Mucosa of rectum (tissue), 2 donors: ENCODE measurements around the gene EPHB1.

ENCODE experiments used
- H3K27ac ChIP-seq, 2 donors: one replicate each; pipeline ENCODE4 v1.7.0; 2013; ENCODE audit warnings: inconsistent platforms in 2 of 2, low read depth in 2 of 2, low read length in 2 of 2
- H3K27me3 ChIP-seq, 2 donors: one replicate each; pipeline ENCODE4 v1.7.0; 2013; ENCODE audit warnings: low read length in 2 of 2; ENCODE audit not compliant: control insufficient read depth in 2 of 2, insufficient read depth in 2 of 2
- H3K36me3 ChIP-seq, 2 donors: one replicate each; pipeline ENCODE4 v1.7.0; 2013; ENCODE audit warnings: low read length in 2 of 2; ENCODE audit not compliant: control insufficient read depth in 2 of 2, insufficient read depth in 2 of 2
- H3K4me1 ChIP-seq, 2 donors: one replicate each; pipeline ENCODE4 v1.7.0; 2013; ENCODE audit warnings: low read length in 2 of 2, mild to moderate bottlenecking in 1 of 2; ENCODE audit not compliant: control insufficient read depth in 2 of 2, insufficient read depth in 2 of 2
- H3K4me3 ChIP-seq, 2 donors: one replicate each; pipeline ENCODE4 v1.7.0; 2013; ENCODE audit warnings: low read length in 2 of 2
- H3K9ac ChIP-seq, 2 donors: one replicate each; pipeline ENCODE4 v1.7.0; 2013; ENCODE audit warnings: low read length in 2 of 2, low read depth in 1 of 2, mild to moderate bottlenecking in 1 of 2
- H3K9me3 ChIP-seq, 2 donors: one replicate each; pipeline ENCODE4 v1.7.0; 2013; ENCODE audit warnings: low read length in 2 of 2; ENCODE audit not compliant: control insufficient read depth in 2 of 2
- donor health status: healthy.
- donor health status: Normal muscosa, but diverticular disease.

The EPHB1 gene

GRCh38 chr3:135271177-135272025, 476.3 kb downstream of the EPHB1 start:
- Histone ChIP-seq H3K27ac (no peak overlapping the region), H3K36me3 (no peaks in the 10 kb centered on the region), H3K4me3 (no peak overlapping the region), H3K4me1 (no peaks in the 10 kb centered on the region), H3K27me3 (no peaks in the 10 kb centered on the region), H3K9ac (no peak overlapping the region), H3K9me3 (no peaks in the 10 kb centered on the region)

- Histone ChIP-seq H3K27ac (no peak overlapping the region), H3K9ac (no peak overlapping the region), H3K27me3 (no peaks in the 10 kb centered on the region), H3K4me3 (no peak overlapping the region), H3K9me3 (no peaks in the 10 kb centered on the region), H3K36me3 (no peaks in the 10 kb centered on the region), H3K4me1 (no peaks in the 10 kb centered on the region)
Observed at GRCh38 chr3:135272026-135272669, 477.1 kb downstream of the EPHB1 start.

GRCh38 chr3:135292162-135292561, 497.1 kb downstream of the EPHB1 start:
- Histone ChIP-seq H3K4me3 (no peak overlapping the region), H3K9me3 (no peaks in the 10 kb centered on the region), H3K36me3 (no peaks in the 10 kb centered on the region), H3K4me1 (no peaks in the 10 kb centered on the region), H3K9ac (no peak overlapping the region), H3K27me3 (no peaks in the 10 kb centered on the region), H3K27ac (no peak overlapping the region)

- H3K27ac ChIP-seq, result no peak overlapping the region
- H3K4me1 ChIP-seq, result no peaks in the 10 kb centered on the region
- H3K9ac ChIP-seq, result no peak overlapping the region
- no peaks in the 10 kb centered on the region for H3K27me3 ChIP-seq
- no peaks in the 10 kb centered on the region for H3K9me3 ChIP-seq
- H3K4me3 ChIP-seq, result no peak overlapping the region
- no peaks in the 10 kb centered on the region for H3K36me3 ChIP-seq
Observed at GRCh38 chr3:135301670-135302069, 506.6 kb downstream of the EPHB1 start.

- no peaks in the 10 kb centered on the region for H3K4me1 ChIP-seq
- H3K9me3 ChIP-seq, result no peaks in the 10 kb centered on the region
- no peaks in the 10 kb centered on the region for H3K36me3 ChIP-seq
- H3K27ac ChIP-seq, result no peak overlapping the region
- no peaks in the 10 kb centered on the region for H3K27me3 ChIP-seq
- H3K4me3 ChIP-seq, result no peak overlapping the region
- H3K9ac ChIP-seq, result no peak overlapping the region
Observed at GRCh38 chr3:135304378-135304777, 509.3 kb downstream of the EPHB1 start.
